ENCODE measurements around the gene BFSP1.

BFSP1 gene

GRCh38 chr20:17494201-17494600 is 37.0 kb downstream of the BFSP1 start:
- no peak for DNase-seq

GRCh38 chr20:17493173-17493572 is 38.0 kb downstream of the BFSP1 start:
- DNase-seq = no peak

GRCh38 chr20:17491488-17491887 is 39.7 kb downstream of the BFSP1 start:
- no peak for DNase-seq

- no peak for DNase-seq
Observed at GRCh38 chr20:17491041-17491440, 40.1 kb downstream of the BFSP1 start.

DNA sequence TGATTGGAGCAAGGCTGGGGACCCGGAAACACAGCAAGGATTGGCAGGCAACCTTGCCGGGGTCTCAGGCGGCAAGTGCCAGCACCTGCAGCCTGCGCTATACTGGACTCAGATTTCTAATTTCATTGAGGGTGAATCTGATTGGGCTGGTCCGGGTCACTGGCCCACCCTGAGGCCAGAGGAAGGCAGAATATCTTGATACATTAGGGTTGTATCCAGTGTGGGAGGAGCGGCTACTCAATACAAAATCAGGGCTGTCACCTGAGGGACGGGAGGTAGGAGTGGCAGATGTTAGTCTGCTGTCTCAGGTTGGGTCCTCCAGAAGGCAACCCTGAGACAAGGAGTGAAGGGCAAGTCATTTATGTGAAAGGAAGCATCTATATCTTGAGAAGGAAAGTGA is 40.7 kb downstream of the BFSP1 start:
- no peak for DNase-seq

- no peak for DNase-seq
Observed at GRCh38 chr20:17488916-17489600, 42.1 kb downstream of the BFSP1 start.

GRCh38 chr20:17485017-17485416 is 46.2 kb downstream of the BFSP1 start:
- no peak for DNase-seq

DNA sequence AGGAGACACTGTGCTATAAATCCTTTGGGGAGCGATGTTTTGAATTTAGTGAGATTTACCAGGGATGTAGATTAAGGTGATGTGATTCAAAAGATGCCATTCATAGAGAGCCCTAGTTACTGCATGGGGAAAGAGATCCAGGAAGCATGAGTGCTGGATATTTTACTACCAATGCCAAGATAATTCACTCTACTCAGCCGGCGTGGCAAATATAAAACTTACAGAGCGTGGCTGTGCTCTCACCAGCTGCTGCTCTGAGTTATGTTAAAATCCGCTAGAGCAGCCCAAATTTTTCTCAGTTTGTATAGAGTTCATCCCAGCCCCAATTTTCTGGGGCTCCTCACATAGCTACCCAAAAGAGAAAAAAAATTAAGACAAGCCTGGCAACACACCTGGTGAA is 48.6 kb downstream of the BFSP1 start:
- DNase-seq = no peak

DNA sequence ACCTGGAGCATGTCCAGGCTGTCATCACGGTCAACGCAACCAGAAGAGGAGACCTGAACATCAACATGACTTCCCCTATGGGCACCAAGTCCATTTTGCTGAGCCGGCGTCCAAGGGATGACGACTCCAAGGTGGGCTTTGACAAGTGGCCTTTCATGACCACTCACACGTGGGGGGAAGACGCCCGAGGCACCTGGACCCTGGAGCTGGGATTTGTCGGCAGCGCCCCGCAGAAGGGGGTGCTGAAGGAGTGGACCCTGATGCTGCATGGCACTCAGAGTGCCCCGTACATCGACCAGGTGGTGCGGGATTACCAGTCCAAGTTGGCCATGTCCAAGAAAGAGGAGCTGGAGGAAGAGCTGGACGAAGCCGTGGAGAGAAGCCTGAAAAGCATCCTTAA is 49.5 kb downstream of the BFSP1 start:
- DNase-seq = no peak

- DNase-seq = no peak
Observed at GRCh38 chr20:17480696-17481095, 50.5 kb downstream of the BFSP1 start.

GRCh38 chr20:17479063-17479657 is 52.0 kb downstream of the BFSP1 start:
- DNase-seq = no peak

- no peak for DNase-seq
Observed at GRCh38 chr20:17473659-17474058, 57.5 kb downstream of the BFSP1 start.

DNA sequence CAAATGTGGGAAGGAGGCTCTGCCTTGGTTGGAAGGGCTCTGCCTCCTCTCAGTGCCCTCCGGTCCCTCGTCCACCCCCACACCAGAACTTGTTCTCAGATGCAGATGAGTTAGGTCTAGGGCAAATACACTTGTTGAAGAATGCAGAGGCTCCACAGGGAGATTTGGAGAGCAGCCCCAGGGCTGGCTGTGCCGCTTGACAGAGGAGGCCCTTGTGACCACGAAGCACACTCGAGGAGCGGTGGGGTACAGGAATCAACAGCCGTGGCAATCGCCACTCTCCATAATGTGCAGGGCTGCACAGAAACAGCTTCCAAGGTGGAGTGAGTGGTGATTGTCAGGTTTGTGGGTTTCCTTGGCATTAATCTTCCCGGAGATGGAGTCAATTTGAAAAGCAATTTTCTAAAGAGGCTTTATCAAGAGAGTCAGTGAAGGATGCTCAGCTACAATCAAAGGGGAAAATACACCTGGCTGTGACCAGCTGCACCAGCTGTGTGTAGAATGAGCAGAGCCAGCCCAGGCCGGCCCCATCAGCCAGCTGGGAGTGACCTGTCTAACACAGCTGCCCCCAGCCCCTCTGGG is 59.5 kb downstream of the BFSP1 start:
- DNase-seq = no peak

DNA sequence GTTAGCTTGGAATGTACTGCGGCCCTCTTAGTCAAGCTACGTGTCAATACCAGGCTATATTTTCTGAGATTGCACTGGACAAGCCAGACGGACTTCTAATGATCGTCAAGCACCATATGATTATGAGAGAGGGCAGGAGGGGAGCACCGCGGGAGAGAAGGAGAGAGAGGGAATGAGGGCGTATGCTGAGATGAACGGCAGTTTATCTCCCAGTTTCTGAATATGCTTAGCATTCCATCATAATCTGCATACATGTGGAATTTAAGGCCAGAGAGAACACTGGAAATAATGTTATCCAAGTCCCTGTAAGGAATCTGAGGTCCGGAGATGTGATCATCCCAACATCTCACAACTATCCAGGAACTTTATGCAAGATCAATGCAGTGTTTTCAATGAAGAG is 60.2 kb downstream of the BFSP1 start:
- no peak for DNase-seq

DNA sequence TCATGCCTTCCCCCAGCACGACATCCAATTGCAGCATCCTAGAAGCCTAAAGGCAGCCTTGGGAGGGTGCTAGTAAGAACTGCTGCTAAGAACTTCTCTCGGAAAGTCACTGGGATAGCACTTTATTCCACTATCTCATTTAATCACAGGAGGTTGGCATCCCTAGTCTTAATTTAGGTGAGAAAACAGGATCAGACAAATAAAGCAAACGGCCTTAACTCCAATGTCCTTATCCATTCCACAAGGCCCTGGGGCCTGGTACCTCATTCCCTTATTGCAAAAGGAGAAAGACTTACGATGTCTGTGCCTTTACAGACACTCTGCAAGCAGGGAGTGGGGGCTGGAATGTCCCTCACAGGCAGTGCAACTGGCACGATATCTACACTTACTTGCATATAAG is 60.7 kb downstream of the BFSP1 start:
- no peak for DNase-seq

- no peak for DNase-seq
Observed at GRCh38 chr20:17469246-17470030, 61.7 kb downstream of the BFSP1 start.

GRCh38 chr20:17468073-17468840 is 62.9 kb downstream of the BFSP1 start:
- no peak for DNase-seq

DNA sequence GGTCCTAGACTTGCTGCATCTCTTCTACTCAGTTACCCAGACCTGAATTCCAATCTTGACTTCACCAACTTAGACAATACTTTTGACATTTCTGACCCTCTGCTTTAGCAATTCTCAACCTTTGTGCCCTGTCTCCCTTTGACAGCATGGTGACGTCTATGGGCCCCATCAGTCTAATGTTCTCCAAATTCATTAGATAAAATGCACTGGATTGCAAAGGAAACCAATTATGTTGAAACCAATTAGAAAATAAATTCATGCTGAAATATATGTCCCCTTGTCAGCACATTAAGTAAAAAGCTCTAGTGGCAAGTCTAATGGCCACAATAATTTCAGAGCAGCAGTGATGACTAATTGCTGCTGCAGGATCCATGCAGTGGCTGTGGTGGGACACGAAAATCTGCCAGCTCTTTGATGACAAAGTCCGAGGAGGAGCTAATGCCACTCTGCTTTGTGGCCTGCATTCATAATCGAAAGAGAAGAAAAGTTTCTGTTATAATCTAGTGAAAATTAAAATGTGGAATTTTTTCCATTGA is 64.0 kb downstream of the BFSP1 start:
- DNase-seq = no peak

DNA sequence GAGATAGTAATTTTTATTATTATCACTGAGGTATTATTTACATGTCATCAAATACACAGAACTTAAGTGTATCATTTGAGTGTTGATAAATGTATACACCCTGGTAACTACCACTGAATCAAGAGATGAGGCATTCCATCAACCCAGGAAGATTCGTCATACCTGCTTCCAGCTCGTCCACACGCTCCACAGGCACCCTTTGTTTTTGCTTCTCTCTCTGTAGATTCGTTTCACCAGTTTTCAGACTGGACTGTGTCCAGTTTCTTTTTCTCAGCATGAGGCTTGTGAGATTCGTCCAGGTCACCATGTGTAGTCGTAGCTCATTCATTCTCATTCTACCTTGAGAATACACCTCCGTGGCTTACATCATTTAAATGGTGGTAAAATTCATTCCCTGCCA is 64.5 kb downstream of the BFSP1 start:
- DNase-seq = no peak

DNA sequence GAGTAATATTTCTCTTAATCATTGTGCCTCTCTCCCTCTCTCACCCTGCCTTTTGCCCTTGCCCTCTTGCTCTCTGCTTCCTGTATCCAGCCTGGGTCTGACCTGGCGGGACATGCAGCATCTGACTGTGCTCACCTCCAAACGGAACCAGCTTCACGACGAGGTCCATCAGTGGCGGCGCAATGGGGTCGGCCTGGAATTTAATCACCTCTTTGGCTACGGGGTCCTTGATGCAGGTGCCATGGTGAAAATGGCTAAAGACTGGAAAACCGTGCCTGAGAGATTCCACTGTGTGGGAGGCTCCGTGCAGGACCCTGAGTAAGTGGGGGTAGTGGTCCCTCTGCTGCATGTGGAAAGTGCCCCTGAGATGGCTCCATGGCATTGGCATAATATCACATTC is 65.9 kb downstream of the BFSP1 start:
- DNase-seq = no peak

GRCh38 chr20:17463711-17464110 is 67.5 kb downstream of the BFSP1 start:
- no peak for DNase-seq

DNA sequence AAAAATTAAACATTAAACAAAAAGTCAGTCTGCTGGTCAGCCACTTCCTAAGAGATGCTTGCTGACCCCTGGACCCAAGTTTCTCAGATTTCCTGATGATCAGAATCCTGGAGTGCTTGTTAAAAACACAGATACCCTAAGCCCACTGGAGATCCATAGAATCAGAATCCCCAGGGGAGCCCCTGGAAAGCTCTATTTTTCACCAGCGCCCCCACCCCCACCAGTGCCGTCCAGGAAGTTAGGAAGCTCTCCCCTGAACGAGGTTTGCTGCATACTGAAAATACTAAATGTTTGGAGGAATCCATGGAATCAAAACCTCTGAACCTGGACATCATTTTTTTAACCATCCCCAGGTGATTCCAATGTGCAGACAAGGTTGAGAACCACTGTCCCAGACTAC is 69.2 kb downstream of the BFSP1 start:
- DNase-seq = no peak

- DNase-seq = no peak
Observed at GRCh38 chr20:17460119-17460518, 71.1 kb downstream of the BFSP1 start.

Data from activated CD4-positive, alpha-beta T cell treated with anti-CD3 and anti-CD28 coated beads, Interleukin-2, amount 50 U/mL, for 48 hours (primary cell).